Measurements from ENCODE around the gene NDUFS6. TPM values are rescaled to one million over a fixed set of nuclear protein-coding genes. Genes with fewer than 3 reads are reported as not detected.

NDUFS6 gene
- total and polyA plus RNA-seq, 2 of the 4 experiments (the other 2 are of a cell fraction): 10.4 to 69.0 TPM

GRCh38 chr5:1786621-1787471 is 14.4 kb upstream of the NDUFS6 start (continued):
- TF ChIP-seq RFX5 (IDR thresholded peaks at IDR 0.05; ENCODE audit: low read depth, low read length) (no peak), FOS (IDR thresholded peaks at IDR 0.05; ENCODE audit: low read depth, low read length) (no peak)

- Histone ChIP-seq H3K27me3 (ENCODE audit: control insufficient read depth, insufficient read depth, low read length) (no peaks in the 10 kb centered on the region; the same call in 1 of the 2 replicates), H4K20me1 (ENCODE audit: insufficient read depth, low read length) (no peaks in the 10 kb centered on the region), H3K4ac (ENCODE audit: low read depth, low read length) (no peak overlapping the region; the same call in 1 of the 2 replicates), H3K9me1 (ENCODE audit: insufficient read depth, low read length) (peaks cover 5% of the 10 kb centered on the region), H3K36me3 (ENCODE audit: control insufficient read depth, insufficient read depth, low read length) (no peaks in the 10 kb centered on the region), H4K8ac (ENCODE audit: low read depth in 2 of 2, low read length in 2 of 2) (no peak overlapping the region), H3K56ac (ENCODE audit: extremely low read depth, insufficient read depth, low read length) (no peak overlapping the region), H2BK15ac (ENCODE audit: low read depth, low read length) (no peak overlapping the region), H2BK20ac (ENCODE audit: low read depth, low read length) (peak overlapping the region; percentile 41; the same call in 1 of the 2 replicates), H3K4me1 (ENCODE audit: control insufficient read depth, insufficient read depth, low read length) (peaks cover 9% of the 10 kb centered on the region), H2BK120ac (ENCODE audit: low read depth, low read length) (peak overlapping the region; percentile 68; the same call in 1 of the 2 replicates), H4K91ac (ENCODE audit: insufficient read depth, low read depth, low read length) (no peak overlapping the region; the same call in 1 of the 2 replicates), H3K9me3 (ENCODE audit: control insufficient read depth, insufficient read depth, low read length) (no peaks in the 10 kb centered on the region), H2AFZ (replicated peaks; ENCODE audit: low read length, poor library complexity) (peak overlapping the region; percentile 65), H3K4me3 (ENCODE audit: insufficient read depth, low read depth, low read length) (no peak overlapping the region), H3K9ac (ENCODE audit: low read depth, low read length) (no peak overlapping the region), H3K27ac (ENCODE audit: insufficient read depth, low read length) (no peak overlapping the region), H3K18ac (ENCODE audit: low read depth, low read length) (no peak overlapping the region), H2AK9ac (replicated peaks; ENCODE audit: low read depth, low read length, poor library complexity) (peak overlapping the region; percentile 51), H3K23ac (ENCODE audit: low read depth, low read length) (no peak overlapping the region), H3K79me1 (ENCODE audit: low read depth in 1 of 2, low read length in 2 of 2) (peaks cover 0 to 8% of the 10 kb centered on the region in 2 experiments; a peak in 2 of 4 replicates), H4K5ac (ENCODE audit: low read depth, low read length) (no peak overlapping the region), H3K14ac (replicated peaks; ENCODE audit: low read depth, low read length) (no peak overlapping the region), H3K4me2 (ENCODE audit: low read depth, low read length) (no peak overlapping the region), H2BK5ac (ENCODE audit: low read depth, low read length, poor library complexity, severe bottlenecking) (peak overlapping the region; percentile 14), H2AK5ac (ENCODE audit: low read depth, low read length) (peak overlapping the region; percentile 62; the same call in 1 of the 2 replicates)
- dilution Hi-C loops (cut with HindIII; ENCODE audit: low sequenced_read_pairs, unreplicated experiment): no loop called here
- intact Hi-C loops (cut with micrococcal nuclease): no loop called here
- ChIA-PET POLR2A (ENCODE audit: unreplicated experiment) (no interaction called here), CTCF (no interaction called here)
- DNase-seq: no peak
- in situ Hi-C loops (cut with MboI; ENCODE audit: low sequenced_read_pairs): loop anchor here (25.0 kb wide), 1 partner anchor 825 kb away; no protein-coding TSS in a partner anchor
- 81% methylated on average over 4 of the region's 12 CpGs; no CpG with 5 or more reads in 1 of the 2 experiments for WGBS, 2 experiments (ENCODE audit: extremely low coverage in 2 of 2, insufficient read length in 1 of 2)
- no peak for ATAC-seq (ENCODE audit: low read depth)
- no TSS peak for BruUV-seq (replicated peaks)
- TF ChIP-seq FOS (IDR thresholded peaks at IDR 0.05; ENCODE audit: low read depth, low read length): no peak
- TF ChIP-seq CEBPB (IDR thresholded peaks at IDR 0.05; ENCODE audit: low read depth, low read length): no peak
- no peak for TF ChIP-seq USF2 (IDR thresholded peaks at IDR 0.05; ENCODE audit: low read depth, low read length)
- TF ChIP-seq ELK1 (IDR thresholded peaks at IDR 0.05; ENCODE audit: borderline replicate concordance, low read depth, low read length): no peak
- no peak for TF ChIP-seq NFE2L2 (IDR thresholded peaks at IDR 0.05; ENCODE audit: low read depth, low read length)
- TF ChIP-seq CHD1 (IDR thresholded peaks at IDR 0.05; ENCODE audit: low read depth, low read length): no peak
- TF ChIP-seq BHLHE40 (IDR thresholded peaks at IDR 0.05; ENCODE audit: low read depth, low read length): no peak
- TF ChIP-seq CTCF (conservative IDR thresholded peaks at IDR 0.05; ENCODE audit: low read depth, low read length): no peak
- TF ChIP-seq MAFK (IDR thresholded peaks at IDR 0.05; ENCODE audit: low read depth, low read length): no peak
- TF ChIP-seq MXI1 (IDR thresholded peaks at IDR 0.05; ENCODE audit: borderline replicate concordance, low read depth, low read length): no peak
These were observed 13.6 kb upstream of the NDUFS6 start for GRCh38 chr5:1787472-1788047.

Data from IMR-90 (cell line).